ENCODE results near the gene C17orf75.

C17orf75 gene

GRCh38 chr17:32331243-32332040 lies 10.5 kb downstream of the C17orf75 start:
- H3F3A ChIP-seq (ENCODE audit: control insufficient read depth, insufficient read depth) = peaks cover 8% of the 10 kb centered on the region; the same call in 1 of the 2 replicates
- H3K9me3 ChIP-seq (ENCODE audit: control insufficient read depth, insufficient read depth, low read length) = no peaks in the 10 kb centered on the region
- no peak for TF ChIP-seq EZH2phosphoT487 (IDR thresholded peaks at IDR 0.05; ENCODE audit: borderline replicate concordance, low read length)
- TF ChIP-seq CTCF (IDR thresholded peaks at IDR 0.05; ENCODE audit: low read depth, low read length, poor library complexity, severe bottlenecking) = no peak
- no peak overlapping the region for H3K4me2 ChIP-seq (ENCODE audit: low read length)
- peaks cover 27% of the 10 kb centered on the region for H3K4me1 ChIP-seq (ENCODE audit: control insufficient read depth, low read length)
- H3K9me2 ChIP-seq (replicated peaks; ENCODE audit: control insufficient read depth, low read length) = no peaks in the 10 kb centered on the region
- H3K27ac ChIP-seq (ENCODE audit: low read depth, low read length) = no peak overlapping the region
- no peak overlapping the region for H3K4me3 ChIP-seq (ENCODE audit: low read length)
- H3K36me3 ChIP-seq (ENCODE audit: control insufficient read depth, low read length) = peaks cover 35% of the 10 kb centered on the region
- H4K20me1 ChIP-seq (ENCODE audit: control insufficient read depth, insufficient read depth, low read depth, low read length) = no peaks in the 10 kb centered on the region
- no peaks in the 10 kb centered on the region for H3K79me2 ChIP-seq (ENCODE audit: control insufficient read depth, low read length)
- H3K27me3 ChIP-seq (ENCODE audit: control insufficient read depth, low read length) = no peaks in the 10 kb centered on the region

GRCh38 chr17:32330147-32330546 lies 11.8 kb downstream of the C17orf75 start:
- no peak overlapping the region for H3K4me2 ChIP-seq (ENCODE audit: low read length)
- peaks cover 8% of the 10 kb centered on the region; the same call in 1 of the 2 replicates for H3F3A ChIP-seq (ENCODE audit: control insufficient read depth, insufficient read depth)
- no peaks in the 10 kb centered on the region for H3K9me2 ChIP-seq (replicated peaks; ENCODE audit: control insufficient read depth, low read length)
- no peaks in the 10 kb centered on the region for H4K20me1 ChIP-seq (ENCODE audit: control insufficient read depth, insufficient read depth, low read depth, low read length)
- no peak overlapping the region for H3K4me3 ChIP-seq (ENCODE audit: low read length)
- no peak overlapping the region for H3K27ac ChIP-seq (ENCODE audit: low read depth, low read length)
- no peaks in the 10 kb centered on the region for H3K27me3 ChIP-seq (ENCODE audit: control insufficient read depth, low read length)
- no peaks in the 10 kb centered on the region for H3K79me2 ChIP-seq (ENCODE audit: control insufficient read depth, low read length)
- peaks cover 25% of the 10 kb centered on the region for H3K36me3 ChIP-seq (ENCODE audit: control insufficient read depth, low read length)
- TF ChIP-seq CTCF (IDR thresholded peaks at IDR 0.05; ENCODE audit: low read depth, low read length, poor library complexity, severe bottlenecking) (no peak), EZH2phosphoT487 (IDR thresholded peaks at IDR 0.05; ENCODE audit: borderline replicate concordance, low read length) (no peak)
- no peaks in the 10 kb centered on the region for H3K9me3 ChIP-seq (ENCODE audit: control insufficient read depth, insufficient read depth, low read length)
- peaks cover 27% of the 10 kb centered on the region for H3K4me1 ChIP-seq (ENCODE audit: control insufficient read depth, low read length)

GRCh38 chr17:32327911-32328310 lies 14.1 kb downstream of the C17orf75 start:
- Histone ChIP-seq H3K4me1 (ENCODE audit: control insufficient read depth, low read length) (peaks cover 33% of the 10 kb centered on the region), H3K27me3 (ENCODE audit: control insufficient read depth, low read length) (no peaks in the 10 kb centered on the region), H3K4me2 (ENCODE audit: low read length) (no peak overlapping the region), H3K4me3 (ENCODE audit: low read length) (no peak overlapping the region), H3K36me3 (ENCODE audit: control insufficient read depth, low read length) (peaks cover 4% of the 10 kb centered on the region; the same call in 1 of the 2 replicates), H4K20me1 (ENCODE audit: control insufficient read depth, insufficient read depth, low read depth, low read length) (no peaks in the 10 kb centered on the region), H3F3A (ENCODE audit: control insufficient read depth, insufficient read depth) (peaks cover 8% of the 10 kb centered on the region; the same call in 1 of the 2 replicates), H3K79me2 (ENCODE audit: control insufficient read depth, low read length) (no peaks in the 10 kb centered on the region), H3K27ac (ENCODE audit: low read depth, low read length) (no peak overlapping the region), H3K9me2 (replicated peaks; ENCODE audit: control insufficient read depth, low read length) (no peaks in the 10 kb centered on the region), H3K9me3 (ENCODE audit: control insufficient read depth, insufficient read depth, low read length) (no peaks in the 10 kb centered on the region)
- no peak for TF ChIP-seq EZH2phosphoT487 (IDR thresholded peaks at IDR 0.05; ENCODE audit: borderline replicate concordance, low read length)
- TF ChIP-seq CTCF (IDR thresholded peaks at IDR 0.05; ENCODE audit: low read depth, low read length, poor library complexity, severe bottlenecking) = no peak
